ENCODE results near the gene ANGPTL3.
"Not testable (repeated sequence)": the region's sequence is repeated elsewhere in the genome, so short reads cannot be mapped to it uniquely, and the experiment has no call there.

ANGPTL3 gene

GRCh38 chr1:62597281-62597680 lies at the start of gene ANGPTL3:
Gene ANGPTL3, plus strand, starts transcription at chr1:62597520. Its CDS starts 47 bp downstream, at chr1:62597567.
- no peak for DNase-seq (ENCODE audit: low read depth in 2 of 2)

DNA sequence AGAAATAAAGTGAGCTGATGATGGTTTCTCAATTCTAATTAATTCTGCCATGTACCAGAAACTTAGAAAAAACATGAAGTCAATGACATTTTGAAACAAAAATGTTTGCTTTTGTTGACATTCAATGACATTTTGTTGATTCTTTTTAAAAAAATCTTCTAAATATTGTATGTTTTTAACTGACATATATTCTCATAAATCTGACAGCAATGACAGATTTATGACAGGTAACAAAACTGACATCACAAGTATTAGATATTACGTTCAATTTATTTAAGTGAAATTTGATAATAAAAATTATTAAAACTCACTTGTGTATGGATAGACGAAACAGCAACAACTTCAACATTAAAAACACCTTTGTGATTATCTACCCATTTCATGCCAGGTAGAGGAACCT lies 36.0 kb upstream of the ANGPTL3 start:
- DNase-seq (ENCODE audit: low read depth in 2 of 2) = no peak

DNA sequence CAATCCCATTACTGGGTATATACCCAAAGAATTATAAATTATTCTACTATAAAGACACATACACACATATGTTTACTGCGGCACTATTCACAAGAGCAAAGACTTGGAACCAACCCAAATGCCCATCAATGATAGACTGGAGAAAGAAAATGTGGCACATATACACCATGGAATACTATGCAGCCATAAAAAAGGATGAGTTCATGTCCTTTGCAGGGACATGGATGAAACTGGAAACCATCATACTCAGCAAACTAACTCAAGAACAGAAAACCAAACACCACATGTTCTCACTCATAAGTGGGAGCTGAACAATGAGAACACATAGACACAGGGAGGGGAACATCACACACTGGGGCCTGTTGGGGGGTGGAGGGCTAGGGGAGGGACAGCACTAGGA lies 30.1 kb upstream of the ANGPTL3 start:
- DNase-seq (ENCODE audit: low read depth in 2 of 2) = not testable (repeated sequence)

GRCh38 chr1:62567926-62568325 lies 29.4 kb upstream of the ANGPTL3 start:
- DNase-seq (ENCODE audit: low read depth in 2 of 2) = not testable (repeated sequence)

GRCh38 chr1:62571517-62571916 lies 25.8 kb upstream of the ANGPTL3 start:
- not testable (repeated sequence) for DNase-seq (ENCODE audit: low read depth in 2 of 2)

DNA sequence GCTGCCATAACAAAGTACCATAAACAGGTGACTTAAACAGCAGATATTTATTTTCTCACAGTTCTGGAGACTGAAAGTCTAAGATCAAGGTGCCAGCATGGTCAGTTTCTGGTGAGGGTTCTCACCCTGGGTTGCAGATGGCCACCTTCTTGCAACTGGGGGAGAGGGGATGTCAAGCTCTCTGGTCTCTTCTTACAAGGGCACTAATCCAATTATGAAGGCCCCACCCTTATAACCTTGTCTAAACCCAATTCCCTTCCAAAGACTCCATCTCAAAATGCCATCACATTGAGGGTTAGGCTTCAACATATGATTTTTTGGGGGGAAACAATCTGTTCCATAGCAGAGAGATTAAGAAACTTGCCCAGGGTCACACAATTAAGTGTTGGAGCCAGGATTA lies 24.8 kb upstream of the ANGPTL3 start:
- DNase-seq (ENCODE audit: low read depth in 2 of 2) = no peak

DNA sequence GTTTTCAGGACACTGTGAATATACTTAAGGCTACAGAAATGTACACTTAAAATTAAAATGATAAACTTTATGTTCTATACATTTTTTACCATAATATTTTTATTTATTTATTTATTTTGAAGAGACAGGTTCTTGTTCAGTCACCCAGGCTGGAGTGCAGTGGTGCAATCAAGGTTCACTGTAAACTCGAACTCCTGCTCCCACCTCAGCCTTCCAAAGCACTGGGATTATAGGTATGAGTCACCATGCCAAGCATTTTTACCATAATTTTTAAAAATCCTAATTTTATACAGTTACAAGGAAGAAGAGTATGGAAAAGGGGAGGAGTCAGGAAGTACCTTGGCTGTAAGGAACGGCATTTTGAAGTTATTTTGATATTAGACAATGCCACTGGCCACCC lies 23.6 kb upstream of the ANGPTL3 start:
- no peak for DNase-seq (ENCODE audit: low read depth in 2 of 2)

GRCh38 chr1:62585469-62586155 lies 11.7 kb upstream of the ANGPTL3 start:
- no peak for DNase-seq (ENCODE audit: low read depth in 2 of 2)

GRCh38 chr1:62588000-62588399 lies 9.3 kb upstream of the ANGPTL3 start:
- no peak for DNase-seq (ENCODE audit: low read depth in 2 of 2)

DNA sequence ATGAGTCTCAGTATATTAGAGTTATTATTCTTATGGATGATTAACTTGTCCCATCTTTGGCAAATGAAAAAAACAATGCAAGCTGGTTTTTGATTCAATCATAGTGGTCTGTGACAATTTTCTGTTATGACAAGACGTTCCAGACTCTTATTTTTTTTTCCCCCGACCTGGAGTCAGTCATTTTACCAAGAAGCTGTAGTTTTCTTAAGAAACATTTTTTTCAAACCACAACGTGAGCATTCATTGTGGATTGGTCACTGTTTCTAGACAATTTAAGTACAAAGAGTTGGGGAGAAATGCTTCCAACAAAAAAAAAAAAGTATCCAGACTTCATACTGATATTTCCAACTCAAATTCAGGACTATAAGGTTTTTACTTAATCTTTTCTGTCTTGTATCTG lies 8.0 kb upstream of the ANGPTL3 start:
- no peak for DNase-seq (ENCODE audit: low read depth in 2 of 2)

DNA sequence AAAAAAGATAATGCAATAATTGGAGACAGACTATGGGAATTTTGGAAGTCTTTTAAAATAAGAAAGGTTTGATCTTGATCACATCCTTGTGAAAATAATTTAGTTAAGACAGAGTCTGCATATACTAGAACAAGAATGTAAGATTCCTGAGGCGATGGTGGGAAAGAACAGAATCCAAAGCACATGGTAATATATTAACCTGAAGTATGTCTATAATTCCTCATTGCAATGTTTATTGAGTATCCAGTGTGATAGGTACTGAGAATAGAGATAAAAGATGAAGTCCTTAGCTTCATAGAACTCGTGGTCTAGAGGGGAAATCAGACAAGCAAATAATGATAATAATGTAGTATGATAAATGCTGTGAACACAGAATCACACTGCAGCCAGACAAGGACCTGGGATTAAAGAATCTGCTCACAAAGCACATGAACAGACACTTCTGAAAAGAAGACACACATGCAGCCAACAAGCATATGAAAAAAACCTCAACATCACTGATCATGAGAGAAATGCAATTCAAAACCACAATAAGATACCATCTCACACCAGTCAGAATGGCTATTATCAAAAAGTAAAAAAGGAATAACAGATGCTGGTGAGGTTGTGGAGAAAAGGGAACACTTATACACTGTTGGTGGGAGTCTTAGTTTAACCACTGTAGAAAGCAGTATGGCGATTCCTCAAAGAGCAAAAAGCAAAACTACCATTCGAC lies 6.9 kb upstream of the ANGPTL3 start:
- DNase-seq (ENCODE audit: low read depth in 2 of 2) = no peak

GRCh38 chr1:62590970-62591368 lies 6.4 kb upstream of the ANGPTL3 start:
- DNase-seq (ENCODE audit: low read depth in 2 of 2) = no peak

- no peak for DNase-seq (ENCODE audit: low read depth in 2 of 2)
Measured at GRCh38 chr1:62593825-62594394, 3.4 kb upstream of the ANGPTL3 start.

DNA sequence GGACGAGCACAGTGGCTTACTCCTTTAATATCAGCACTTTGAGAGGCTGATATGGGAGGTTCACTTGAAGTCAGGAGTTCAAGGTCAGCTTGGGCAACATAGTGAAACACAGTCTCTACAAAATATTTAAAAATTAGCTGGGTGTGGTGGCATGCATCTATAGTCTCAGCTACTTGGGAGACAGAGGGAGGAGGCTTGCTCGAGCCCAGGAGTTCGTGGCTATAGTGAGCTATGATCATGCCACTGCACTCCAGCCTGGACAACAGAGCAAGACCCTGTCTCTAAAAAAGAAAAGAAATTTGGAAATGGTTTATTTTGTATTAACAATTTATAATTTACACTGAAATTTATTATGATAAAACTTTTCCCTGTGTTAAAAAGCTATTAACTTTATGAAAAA lies 1.7 kb upstream of the ANGPTL3 start:
- no peak for DNase-seq (ENCODE audit: low read depth in 2 of 2)

GRCh38 chr1:62599044-62599443 lies 1.7 kb downstream of the ANGPTL3 start:
- no peak for DNase-seq (ENCODE audit: low read depth in 2 of 2)

DNA sequence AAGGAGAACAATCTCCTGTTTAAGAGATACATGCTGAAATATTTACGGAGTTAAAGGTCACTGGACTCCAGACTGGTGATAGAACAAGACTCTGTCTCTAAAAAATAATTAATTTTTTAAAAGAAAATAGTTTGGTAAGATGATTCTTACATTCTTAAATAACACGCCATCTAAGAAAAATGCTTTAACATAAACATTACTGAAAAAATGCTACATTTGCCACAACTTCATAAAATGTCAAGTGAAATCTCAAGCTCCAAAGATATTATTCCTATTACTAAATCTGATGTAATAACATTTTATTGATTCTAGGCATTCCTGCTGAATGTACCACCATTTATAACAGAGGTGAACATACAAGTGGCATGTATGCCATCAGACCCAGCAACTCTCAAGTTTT lies 4.1 kb downstream of the ANGPTL3 start:
- DNase-seq (ENCODE audit: low read depth in 2 of 2) = no peak

- DNase-seq (ENCODE audit: low read depth in 2 of 2) = no peak
Measured at GRCh38 chr1:62608905-62609304, 11.6 kb downstream of the ANGPTL3 start.

- DNase-seq (ENCODE audit: low read depth in 2 of 2) = not testable (repeated sequence)
Measured at GRCh38 chr1:62610588-62610987, 13.3 kb downstream of the ANGPTL3 start.

DNA sequence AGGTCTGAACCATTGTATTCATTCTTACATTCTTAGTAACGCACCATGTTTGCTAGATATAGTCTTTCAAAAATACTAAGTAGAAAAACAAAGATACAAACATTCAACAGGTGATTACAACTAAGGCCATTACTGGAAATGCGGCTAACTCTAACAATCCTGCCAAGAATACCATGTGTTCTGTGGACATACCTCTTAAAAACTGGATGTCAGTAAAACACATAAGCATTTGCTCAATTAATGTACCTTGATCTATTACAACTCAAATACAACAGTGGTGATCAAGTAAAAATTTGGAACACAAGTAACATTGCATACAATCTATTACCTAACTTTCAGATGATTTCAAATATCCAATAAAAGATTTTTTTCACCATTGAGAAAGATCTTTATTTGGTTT lies 15.4 kb downstream of the ANGPTL3 start:
- no peak for DNase-seq (ENCODE audit: low read depth in 2 of 2)

DNA sequence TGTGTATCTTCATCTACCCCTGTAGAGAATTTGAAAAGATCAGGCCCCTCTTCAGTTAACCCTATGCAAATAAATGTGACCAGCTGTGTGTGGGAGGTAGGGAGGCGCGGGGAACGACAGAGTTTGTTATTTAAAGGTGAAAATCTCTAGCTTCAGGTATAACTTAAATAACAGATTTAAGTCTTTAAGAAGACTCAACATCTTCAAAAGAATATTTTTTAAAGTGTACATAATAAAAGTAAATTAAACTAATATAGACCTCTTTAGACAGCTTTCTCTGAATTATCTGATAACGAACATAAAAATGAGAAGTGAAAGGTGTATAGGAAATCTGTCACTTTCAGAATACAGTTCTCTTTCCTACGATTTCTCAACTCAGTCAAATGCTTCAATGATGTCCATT lies 16.0 kb downstream of the ANGPTL3 start:
- DNase-seq (ENCODE audit: low read depth in 2 of 2) = no peak

DNA sequence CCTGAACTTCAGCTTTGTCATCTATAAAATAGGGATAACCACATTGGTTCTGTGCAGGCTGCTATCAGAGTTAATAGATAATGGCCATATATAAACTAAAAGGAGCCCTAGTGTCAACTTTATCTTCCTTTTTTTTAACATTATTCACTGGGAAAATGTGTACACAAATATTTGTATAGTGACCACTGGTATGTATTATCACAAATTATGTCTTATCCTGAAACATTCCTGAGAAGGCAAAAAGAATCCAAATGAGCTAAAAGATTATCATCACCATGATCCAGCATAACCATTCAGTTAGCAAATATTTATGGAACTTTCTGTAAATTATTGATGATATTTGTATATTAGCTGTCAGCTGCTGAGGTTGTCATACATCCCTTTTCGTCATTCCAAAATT lies 16.6 kb downstream of the ANGPTL3 start:
- no peak for DNase-seq (ENCODE audit: low read depth in 2 of 2)

DNA sequence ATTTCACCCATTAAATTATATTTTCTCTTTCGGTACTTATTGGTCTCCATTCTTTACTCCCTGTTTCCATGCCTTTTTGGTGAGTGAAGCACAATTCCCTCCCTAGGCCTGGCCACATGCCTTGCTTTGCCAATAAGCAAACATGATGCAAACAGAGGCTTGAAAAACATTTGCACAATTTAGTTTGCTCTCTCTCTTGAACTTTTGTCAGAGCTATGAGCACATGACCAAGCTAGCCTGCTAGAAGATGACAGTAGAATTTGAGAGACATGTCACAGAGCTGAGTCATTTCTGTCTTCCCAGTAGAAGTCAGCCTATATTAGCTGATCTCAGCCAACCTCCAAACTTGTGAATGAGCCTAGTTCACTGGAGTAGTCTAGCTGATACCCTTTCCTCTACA lies 24.6 kb downstream of the ANGPTL3 start:
- DNase-seq (ENCODE audit: low read depth in 2 of 2) = no peak

- DNase-seq (ENCODE audit: low read depth in 2 of 2) = no peak
Measured at GRCh38 chr1:62625415-62625814, 28.1 kb downstream of the ANGPTL3 start.
